NCI-H2081 (cell line): ENCODE measurements around the gene CTNND2.

ENCODE experiments used
- DNase-seq, 2 experiments: peaks; one replicate each; lab custom pipeline; 2025; lab: John Stamatoyannopoulos, UW

CTNND2 gene

DNA sequence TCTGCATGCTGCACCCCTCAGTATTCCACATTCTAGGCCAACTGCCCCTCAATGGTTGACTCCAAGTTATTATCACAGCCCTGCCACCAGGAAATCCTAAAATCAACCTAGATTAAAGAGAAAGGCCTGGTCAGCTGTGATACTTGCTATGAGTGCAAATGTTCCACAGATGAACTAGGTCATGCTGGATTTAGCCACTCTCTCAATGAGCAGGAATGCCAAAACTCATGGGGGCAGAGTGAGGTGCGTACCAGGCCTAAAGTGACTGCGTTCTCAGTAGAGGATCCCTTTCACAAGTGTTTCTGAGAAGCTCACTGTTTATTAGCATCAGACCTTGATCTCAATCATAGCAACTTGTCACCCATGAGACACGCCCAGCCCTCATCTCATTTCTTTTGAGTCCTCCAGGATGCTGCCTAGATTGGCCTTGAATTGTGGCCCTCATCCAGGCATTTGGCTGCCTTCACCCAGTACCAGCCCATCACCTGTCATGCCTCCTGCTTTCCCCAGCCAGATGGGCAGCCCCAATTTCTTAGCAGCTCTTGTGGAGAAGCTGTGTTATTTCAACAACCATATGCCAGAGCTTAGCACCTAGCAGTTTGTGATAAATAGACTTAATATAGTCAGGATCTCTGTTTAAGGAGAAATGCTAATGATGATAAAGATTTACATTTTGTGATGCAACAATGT, 383.9 kb downstream of the CTNND2 start:
- no peak for DNase-seq

DNA sequence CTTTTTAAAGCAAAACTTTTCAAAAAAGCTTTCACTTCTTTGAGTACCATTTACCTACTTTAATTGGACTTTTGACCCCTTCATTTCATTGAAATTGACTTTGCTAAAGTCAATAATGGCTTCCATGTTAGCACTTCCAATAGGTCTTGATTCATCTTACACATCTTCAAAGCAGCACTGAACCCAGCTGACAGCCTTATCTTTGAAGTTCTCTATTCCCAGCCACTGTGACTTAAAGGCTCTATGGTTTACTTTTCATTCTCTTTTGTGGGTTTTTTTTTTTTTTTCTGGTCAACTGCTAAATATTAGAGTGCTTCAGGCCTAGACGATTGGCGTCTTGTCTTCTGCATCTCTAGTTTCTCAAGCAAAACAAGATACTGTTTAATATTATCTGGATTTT, 385.0 kb downstream of the CTNND2 start:
- no peak for DNase-seq

DNA sequence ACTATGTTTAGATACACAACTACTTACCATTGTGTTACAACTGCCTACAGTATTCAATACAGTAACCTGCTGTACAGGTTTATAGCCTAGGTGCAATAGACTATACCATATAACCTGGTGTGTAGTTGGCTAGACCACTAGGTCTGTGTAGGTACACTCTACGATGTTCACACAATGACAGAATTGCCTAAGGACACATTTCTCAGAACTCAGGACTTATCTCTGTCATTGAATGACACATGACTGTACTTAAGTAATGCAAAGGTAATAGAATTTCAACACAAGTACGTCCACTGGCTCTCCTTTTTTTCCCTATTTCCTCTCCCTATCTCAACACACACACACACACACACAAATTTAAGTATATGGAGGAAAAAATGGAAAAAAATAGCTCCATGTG, 385.6 kb downstream of the CTNND2 start:
- no peak for DNase-seq

- DNase-seq = peak in 1 of 2 experiments; percentile 39
These were observed 389.4 kb downstream of the CTNND2 start for GRCh38 chr5:11514705-11515432.

- DNase-seq = no peak
These were observed 392.4 kb downstream of the CTNND2 start for GRCh38 chr5:11511878-11512277.

DNA sequence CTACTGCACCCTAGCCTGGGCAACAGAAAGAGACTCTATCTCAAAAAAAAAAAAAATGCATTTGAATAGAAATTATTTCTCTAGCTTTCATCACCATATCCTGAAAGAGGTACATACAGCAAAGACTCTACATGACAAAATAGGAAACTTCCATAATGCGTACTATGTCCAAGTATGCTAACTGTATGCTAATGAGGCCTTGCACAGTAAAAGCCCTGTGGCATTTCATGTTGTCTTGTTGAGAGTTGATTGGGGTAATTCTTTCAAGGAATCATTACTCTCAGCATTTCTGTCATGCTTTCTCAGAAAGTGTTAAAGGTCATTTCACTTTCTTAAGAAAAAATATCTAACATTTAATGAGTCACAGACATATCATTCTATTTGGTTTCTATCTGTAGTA, 393.4 kb downstream of the CTNND2 start:
- DNase-seq = no peak

- DNase-seq = no peak
These were observed 394.5 kb downstream of the CTNND2 start for GRCh38 chr5:11509793-11510192.

- peak in 1 of 2 experiments; percentile 27 for DNase-seq
These were observed 396.9 kb downstream of the CTNND2 start for GRCh38 chr5:11507156-11507910.

GRCh38 chr5:11504886-11505193, 399.4 kb downstream of the CTNND2 start:
- DNase-seq = no peak

DNA sequence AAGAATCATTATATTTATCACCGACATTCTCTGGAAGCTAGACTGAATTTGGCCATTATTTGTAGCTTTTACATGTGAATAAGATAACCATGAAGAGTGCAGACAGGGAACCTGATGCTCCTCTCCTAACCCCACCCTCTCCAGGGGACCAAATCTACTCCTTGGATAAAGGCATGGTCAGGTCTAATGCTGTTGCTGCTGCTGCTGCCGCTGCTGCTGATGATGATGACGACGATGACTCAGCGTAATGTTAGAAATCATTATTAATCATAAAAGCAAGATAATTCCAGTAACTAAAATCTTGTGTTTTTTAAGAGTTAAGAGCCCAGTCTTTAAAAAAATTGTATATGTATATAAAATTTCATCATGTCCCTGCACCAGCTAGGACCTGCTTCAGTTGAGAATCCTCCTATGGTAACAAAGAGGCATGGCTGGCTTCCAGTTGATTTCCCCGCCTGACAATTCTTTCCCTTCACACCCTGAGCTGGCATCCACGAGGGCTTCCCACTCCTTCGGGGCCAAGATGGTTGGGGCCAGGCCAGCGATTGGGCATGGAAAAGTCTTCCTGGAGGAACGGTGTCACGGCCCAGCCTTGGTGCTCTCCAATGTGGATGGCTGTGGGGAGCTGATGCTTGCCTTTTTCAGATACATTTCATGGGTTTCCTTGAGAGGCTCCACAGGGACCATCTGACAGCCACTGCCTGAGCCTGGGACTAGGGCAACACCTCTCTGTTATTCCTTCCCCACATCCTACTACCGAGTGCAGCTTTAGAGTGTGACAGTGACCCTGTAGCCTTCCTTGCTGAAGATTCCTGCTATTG, 400.0 kb downstream of the CTNND2 start:
- DNase-seq = no peak

DNA sequence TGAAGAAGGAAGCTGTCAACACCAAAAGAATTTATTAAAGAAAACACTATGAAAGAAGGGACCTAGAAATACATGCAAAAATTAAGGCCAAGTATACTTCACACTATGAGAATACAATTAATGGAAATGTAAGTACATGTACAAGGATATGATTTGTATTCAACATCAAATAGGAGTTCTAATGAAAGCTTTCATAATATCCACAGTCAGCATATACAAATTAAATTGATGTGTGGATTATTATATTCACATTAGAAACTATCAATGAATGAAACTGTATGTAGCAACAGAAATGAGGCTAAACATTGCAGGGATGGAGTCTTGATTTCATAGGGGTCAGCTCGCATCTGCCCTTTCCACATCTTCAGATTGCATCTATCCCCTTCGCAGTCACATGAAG, 401.5 kb downstream of the CTNND2 start:
- DNase-seq = no peak

GRCh38 chr5:11497651-11498050, 406.6 kb downstream of the CTNND2 start:
- DNase-seq = no peak

DNA sequence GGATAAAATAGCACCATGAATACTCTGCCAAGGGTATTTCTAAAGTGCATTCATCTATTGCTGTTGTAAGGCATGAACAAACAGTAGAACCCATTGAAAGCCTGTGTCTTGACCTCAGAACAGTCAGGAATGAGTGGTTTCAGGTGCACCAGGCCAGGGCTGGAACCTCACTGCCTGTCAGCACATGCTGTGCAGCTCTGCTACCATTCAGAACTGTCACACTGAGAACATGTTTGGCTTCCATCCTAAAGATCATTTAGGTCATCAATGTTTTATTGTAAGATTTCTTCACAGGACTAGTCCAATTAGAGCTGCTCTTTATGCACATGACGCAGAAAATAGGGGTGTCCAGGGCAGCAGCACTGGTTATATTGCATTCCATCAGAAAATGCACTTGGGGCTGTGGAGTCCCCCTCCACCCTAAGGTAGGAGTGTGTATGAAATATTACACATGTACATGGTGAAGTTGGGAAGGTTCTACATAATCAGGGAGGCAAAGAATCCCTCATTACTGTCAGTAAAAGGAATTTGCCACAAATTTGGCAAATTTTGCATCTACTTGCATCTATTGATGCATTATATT, 408.0 kb downstream of the CTNND2 start:
- peak in 1 of 2 experiments; percentile 19 for DNase-seq

- DNase-seq = peak; percentile 13 to 40
These were observed 409.9 kb downstream of the CTNND2 start for GRCh38 chr5:11494340-11494739.

GRCh38 chr5:11491404-11492075, 412.7 kb downstream of the CTNND2 start:
- DNase-seq = no peak

DNA sequence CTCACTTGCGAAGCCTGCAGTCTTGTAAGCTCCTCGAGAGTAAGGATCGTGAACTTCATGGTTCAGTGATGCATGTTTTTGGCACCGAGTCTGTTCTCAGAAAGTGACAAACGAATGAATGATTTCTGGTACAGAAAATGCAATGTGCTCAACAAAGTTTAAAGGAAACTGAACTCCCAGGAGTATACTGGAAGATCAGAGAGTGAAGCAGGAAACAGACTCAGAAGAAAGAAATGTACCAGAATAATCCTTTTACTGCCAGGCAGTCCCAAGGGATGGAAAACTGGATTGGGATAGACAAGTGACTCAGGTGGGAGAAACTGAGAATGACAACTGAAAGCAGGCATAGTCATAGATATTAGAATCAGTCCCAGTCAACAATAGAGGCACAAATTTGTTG, 420.6 kb downstream of the CTNND2 start:
- no peak for DNase-seq

GRCh38 chr5:11482011-11482410, 422.2 kb downstream of the CTNND2 start:
- no peak for DNase-seq

DNA sequence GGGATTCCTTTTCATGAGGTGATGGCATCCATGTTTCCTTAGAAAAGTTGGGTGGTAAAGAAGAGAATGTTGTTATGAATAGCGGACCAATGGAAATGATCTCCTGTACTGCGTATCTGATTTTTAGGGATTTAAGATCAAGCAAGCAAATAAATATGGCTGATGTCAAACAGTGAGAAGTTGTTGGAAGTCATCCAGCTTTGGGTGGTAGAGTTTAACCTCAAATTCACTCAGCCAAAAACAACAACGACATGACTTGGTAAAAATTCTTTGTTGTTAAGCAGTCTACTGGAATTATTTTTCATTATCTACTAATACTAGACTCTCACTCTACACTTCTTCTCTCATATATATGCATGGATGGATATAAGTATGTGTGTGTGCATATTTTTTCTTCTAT, 426.5 kb downstream of the CTNND2 start:
- no peak for DNase-seq

GRCh38 chr5:11476866-11477265, 427.4 kb downstream of the CTNND2 start:
- DNase-seq = no peak

GRCh38 chr5:11468334-11469039, 435.8 kb downstream of the CTNND2 start:
- no peak for DNase-seq

GRCh38 chr5:11467588-11467987, 436.7 kb downstream of the CTNND2 start:
- DNase-seq = no peak
